Neutrophil (primary cell): ENCODE data around the gene POMZP3.
"Not testable (repeated sequence)": the region's sequence is repeated elsewhere in the genome, so short reads cannot be mapped to it uniquely, and the experiment has no call there.

Source experiments
- H3K27ac ChIP-seq: fragments of 200-600 bp; sonication (generic); 2 replicates; pipeline ENCODE4 v1.5.1; 2016; ENCODE audit warnings: mild to moderate bottlenecking, moderate library complexity
- H3K27me3 ChIP-seq: fragments of 200-600 bp; sonication (generic); 2 replicates; pipeline ENCODE4 v1.6.0; 2016; ENCODE audit warnings: mild to moderate bottlenecking
- H3K36me3 ChIP-seq: fragments of 200-600 bp; sonication (generic); 2 replicates; pipeline ENCODE4 v1.5.1; 2017
- H3K4me1 ChIP-seq, 2 experiments: fragments of 200-600 bp in 1 of 2; sonication (generic) in 1 of 2; 1 replicate in 1 of 2; 2 replicates in 1 of 2; pipeline versions ENCODE4 v1.5.1 to v1.6.1; 2013 to 2016; ENCODE audit warnings: low read depth in 1 of 2, low read length in 1 of 2, mild to moderate bottlenecking in 1 of 2, moderate library complexity in 1 of 2; ENCODE audit not compliant: control insufficient read depth in 1 of 2, insufficient read depth in 1 of 2
- H3K4me3 ChIP-seq, 2 experiments: fragments of 200-600 bp in 1 of 2; sonication (generic) in 1 of 2; 1 replicate in 1 of 2; 2 replicates in 1 of 2; pipeline ENCODE4 v1.5.1; 2013 to 2016; ENCODE audit warnings: low read depth in 1 of 2, low read length in 1 of 2, mild to moderate bottlenecking in 1 of 2, moderate library complexity in 1 of 2
- H3K9me3 ChIP-seq: fragments of 200-600 bp; sonication (generic); 2 replicates; pipeline ENCODE4 v1.5.1; 2016

POMZP3 gene

GRCh38 chr7:76626989-76627642 lies at the start of gene POMZP3:
Gene POMZP3, minus strand, starts transcription at chr7:76627279. Its CDS starts 1,215 bp downstream, at chr7:76626064.
- peak within 1 kb of the TSS; percentile 80 for H3K27ac ChIP-seq
- H3K36me3 ChIP-seq, H3K4me1 ChIP-seq, H3K27me3 ChIP-seq, H3K9me3 ChIP-seq: not testable (repeated sequence)
- peak within 1 kb of the TSS; percentile 60 to 67 for H3K4me3 ChIP-seq

- not testable (repeated sequence) for H3K4me3 ChIP-seq
Measured at GRCh38 chr7:76675783-76676182, 48.7 kb upstream of the POMZP3 start.

GRCh38 chr7:76673346-76673745 lies 46.3 kb upstream of the POMZP3 start:
- H3K4me3 ChIP-seq, H3K27me3 ChIP-seq, H3K27ac ChIP-seq, H3K36me3 ChIP-seq, H3K4me1 ChIP-seq, H3K9me3 ChIP-seq: not testable (repeated sequence)

More at GRCh38 chr7:76675783-76676182, 48.7 kb upstream of the POMZP3 start:
- H3K27ac ChIP-seq, H3K36me3 ChIP-seq, H3K4me1 ChIP-seq, H3K27me3 ChIP-seq, H3K9me3 ChIP-seq: not testable (repeated sequence)

GRCh38 chr7:76659212-76659611 lies 32.1 kb upstream of the POMZP3 start:
- not testable (repeated sequence) for H3K27ac ChIP-seq, H3K27me3 ChIP-seq, H3K4me3 ChIP-seq, H3K4me1 ChIP-seq, H3K9me3 ChIP-seq, H3K36me3 ChIP-seq

GRCh38 chr7:76656425-76656824 lies 29.3 kb upstream of the POMZP3 start:
- not testable (repeated sequence) for H3K27ac ChIP-seq, H3K36me3 ChIP-seq, H3K4me3 ChIP-seq, H3K4me1 ChIP-seq, H3K27me3 ChIP-seq, H3K9me3 ChIP-seq

- H3K9me3 ChIP-seq, H3K36me3 ChIP-seq, H3K27me3 ChIP-seq, H3K4me1 ChIP-seq, H3K4me3 ChIP-seq, H3K27ac ChIP-seq: not testable (repeated sequence)
Measured at GRCh38 chr7:76642620-76643019, 15.5 kb upstream of the POMZP3 start.

GRCh38 chr7:76637061-76637691 lies 10.1 kb upstream of the POMZP3 start:
- H3K27me3 ChIP-seq, H3K9me3 ChIP-seq: not testable (repeated sequence)

GRCh38 chr7:76626581-76626980 lies 498 bp downstream of the POMZP3 start:
- H3K36me3 ChIP-seq, H3K27me3 ChIP-seq, H3K9me3 ChIP-seq, H3K4me1 ChIP-seq: not testable (repeated sequence)
- Histone ChIP-seq H3K4me3 (peak overlapping the region; percentile 43 to 67), H3K27ac (peak overlapping the region; percentile 80)

More at GRCh38 chr7:76637061-76637691, 10.1 kb upstream of the POMZP3 start:
- not testable (repeated sequence) for H3K4me3 ChIP-seq, H3K36me3 ChIP-seq, H3K4me1 ChIP-seq, H3K27ac ChIP-seq

GRCh38 chr7:76619439-76620190 lies 7.5 kb downstream of the POMZP3 start:
- not testable (repeated sequence) for H3K27ac ChIP-seq, H3K4me3 ChIP-seq

GRCh38 chr7:76613783-76614182 lies 13.3 kb downstream of the POMZP3 start:
- not testable (repeated sequence) for H3K27ac ChIP-seq, H3K36me3 ChIP-seq, H3K4me3 ChIP-seq, H3K27me3 ChIP-seq, H3K4me1 ChIP-seq, H3K9me3 ChIP-seq

More at GRCh38 chr7:76619439-76620190, 7.5 kb downstream of the POMZP3 start:
- H3K36me3 ChIP-seq, H3K27me3 ChIP-seq, H3K9me3 ChIP-seq, H3K4me1 ChIP-seq: not testable (repeated sequence)

GRCh38 chr7:76612232-76612631 lies 14.8 kb downstream of the POMZP3 start:
- not testable (repeated sequence) for H3K36me3 ChIP-seq, H3K27me3 ChIP-seq, H3K27ac ChIP-seq, H3K4me3 ChIP-seq, H3K4me1 ChIP-seq, H3K9me3 ChIP-seq

GRCh38 chr7:76609864-76610263 lies 17.2 kb downstream of the POMZP3 start:
- H3K4me1 ChIP-seq, H3K4me3 ChIP-seq, H3K36me3 ChIP-seq, H3K27me3 ChIP-seq, H3K9me3 ChIP-seq, H3K27ac ChIP-seq: not testable (repeated sequence)

GRCh38 chr7:76608469-76608868 lies 18.6 kb downstream of the POMZP3 start:
- H3K36me3 ChIP-seq, H3K9me3 ChIP-seq, H3K27me3 ChIP-seq, H3K4me3 ChIP-seq, H3K27ac ChIP-seq, H3K4me1 ChIP-seq: not testable (repeated sequence)

- peak overlapping the region; percentile 24 to 34 for H3K4me3 ChIP-seq
- not testable (repeated sequence) for H3K36me3 ChIP-seq, H3K27me3 ChIP-seq, H3K9me3 ChIP-seq, H3K4me1 ChIP-seq
- H3K27ac ChIP-seq, result peak overlapping the region; percentile 80
Measured at GRCh38 chr7:76606027-76606426, 21.1 kb downstream of the POMZP3 start.
